NCI-H1694 (cell line): ENCODE measurements around the gene CNTROB.

Experiments
- DNase-seq: peaks from one replicate; lab custom pipeline; 2025; lab: John Stamatoyannopoulos, UW

Gene CNTROB, protein sequence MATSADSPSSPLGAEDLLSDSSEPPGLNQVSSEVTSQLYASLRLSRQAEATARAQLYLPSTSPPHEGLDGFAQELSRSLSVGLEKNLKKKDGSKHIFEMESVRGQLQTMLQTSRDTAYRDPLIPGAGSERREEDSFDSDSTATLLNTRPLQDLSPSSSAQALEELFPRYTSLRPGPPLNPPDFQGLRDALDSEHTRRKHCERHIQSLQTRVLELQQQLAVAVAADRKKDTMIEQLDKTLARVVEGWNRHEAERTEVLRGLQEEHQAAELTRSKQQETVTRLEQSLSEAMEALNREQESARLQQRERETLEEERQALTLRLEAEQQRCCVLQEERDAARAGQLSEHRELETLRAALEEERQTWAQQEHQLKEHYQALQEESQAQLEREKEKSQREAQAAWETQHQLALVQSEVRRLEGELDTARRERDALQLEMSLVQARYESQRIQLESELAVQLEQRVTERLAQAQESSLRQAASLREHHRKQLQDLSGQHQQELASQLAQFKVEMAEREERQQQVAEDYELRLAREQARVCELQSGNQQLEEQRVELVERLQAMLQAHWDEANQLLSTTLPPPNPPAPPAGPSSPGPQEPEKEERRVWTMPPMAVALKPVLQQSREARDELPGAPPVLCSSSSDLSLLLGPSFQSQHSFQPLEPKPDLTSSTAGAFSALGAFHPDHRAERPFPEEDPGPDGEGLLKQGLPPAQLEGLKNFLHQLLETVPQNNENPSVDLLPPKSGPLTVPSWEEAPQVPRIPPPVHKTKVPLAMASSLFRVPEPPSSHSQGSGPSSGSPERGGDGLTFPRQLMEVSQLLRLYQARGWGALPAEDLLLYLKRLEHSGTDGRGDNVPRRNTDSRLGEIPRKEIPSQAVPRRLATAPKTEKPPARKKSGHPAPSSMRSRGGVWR

DNA sequence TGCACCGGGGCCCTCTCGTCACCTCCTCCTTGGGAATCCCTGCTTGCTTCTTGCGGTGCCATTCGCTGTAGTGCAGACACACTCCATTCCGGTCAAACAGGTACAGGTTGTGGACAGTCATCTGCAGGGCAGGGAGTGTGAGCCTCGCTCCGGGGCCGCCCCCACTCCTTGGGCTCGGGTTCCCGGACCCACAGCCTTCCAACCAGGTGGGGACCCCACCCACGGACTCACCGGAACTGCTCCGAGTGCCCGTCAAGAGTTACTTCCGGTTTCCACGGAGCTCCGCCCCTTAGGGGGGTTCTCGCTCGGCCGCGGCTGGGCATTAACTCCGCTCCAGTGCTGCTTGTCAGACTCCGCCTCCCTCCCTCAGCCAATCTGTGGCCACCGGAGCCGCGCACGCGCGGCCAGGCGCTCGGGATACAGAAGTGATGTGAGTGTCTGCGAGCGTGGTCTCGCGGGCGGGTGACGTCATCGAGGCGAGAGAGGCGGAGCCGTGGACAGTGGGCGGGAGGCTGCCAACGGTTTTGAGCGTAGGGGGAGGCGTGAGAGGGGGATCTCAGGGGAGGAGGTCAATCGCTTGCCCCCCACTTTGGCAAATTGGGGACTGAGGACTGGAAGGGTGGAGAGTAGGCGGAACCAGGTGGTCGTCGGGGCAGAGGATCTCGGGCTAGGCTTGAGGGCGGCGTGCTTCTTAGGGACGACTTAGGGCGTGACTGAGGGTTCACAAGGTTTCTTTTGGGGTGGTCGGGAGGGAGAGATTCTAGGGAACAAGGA, at the start of gene CNTROB, which contains the start of gene TRAPPC1:
Gene CNTROB, plus strand, starts transcription at position 498 of the 774 bp plus-strand sequence. CDS start 874 bp downstream, outside the sequence.
Gene TRAPPC1, minus strand, starts transcription at position 238 of the 774 bp plus-strand sequence. Its CDS starts 117 bp downstream, at position 121.
- DNase-seq: peak; percentile 99

DNA sequence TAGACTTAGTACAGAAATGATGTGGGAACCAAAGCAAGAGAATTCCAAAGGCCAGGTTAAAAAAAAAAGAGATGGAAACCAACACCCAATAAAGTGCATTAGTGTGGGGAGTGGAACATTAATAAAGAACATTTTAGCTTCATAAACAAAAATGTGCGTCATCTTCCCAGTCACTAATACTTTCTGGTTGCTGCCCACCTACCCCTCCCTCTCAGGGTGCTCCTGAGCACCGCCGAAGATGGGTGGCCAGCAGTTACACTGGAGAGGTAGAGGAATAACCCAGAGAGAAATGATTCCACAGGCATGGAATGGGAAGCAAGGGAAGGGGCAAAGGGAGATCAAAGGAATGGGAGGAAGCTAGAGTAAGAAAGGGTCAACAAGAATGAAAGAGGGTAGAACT, 49.4 kb upstream of the CNTROB start:
- DNase-seq: peak; percentile 44

DNA sequence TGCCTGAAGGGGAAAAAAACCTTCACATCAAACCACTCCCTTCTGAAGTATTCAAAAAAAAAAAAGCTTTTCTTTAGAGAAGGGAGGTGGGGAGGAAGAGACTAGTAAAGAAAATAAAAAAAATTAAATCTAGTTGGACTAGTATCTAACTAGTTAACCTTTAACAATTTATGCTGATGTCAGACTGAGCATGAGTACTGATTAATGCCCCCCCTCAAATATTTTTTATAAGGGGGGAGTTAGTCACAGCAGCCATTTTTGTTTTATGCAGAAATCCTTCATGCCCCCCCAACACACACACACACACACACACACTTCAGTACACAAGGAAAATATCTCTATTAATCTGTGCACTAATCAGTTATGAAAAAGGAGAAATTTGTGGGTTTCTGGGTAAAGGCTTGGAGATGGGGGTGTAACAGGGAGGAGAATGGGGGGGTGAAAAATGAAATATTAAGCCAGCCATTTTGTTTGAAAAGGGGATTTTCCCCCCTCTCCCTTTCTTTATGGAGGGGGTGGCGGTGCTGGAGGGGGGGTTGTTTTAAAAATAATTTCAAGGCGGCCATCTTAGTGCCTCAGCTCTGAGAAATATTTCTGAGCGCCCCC, 48.1 kb upstream of the CNTROB start:
- peak; percentile 45 for DNase-seq

DNA sequence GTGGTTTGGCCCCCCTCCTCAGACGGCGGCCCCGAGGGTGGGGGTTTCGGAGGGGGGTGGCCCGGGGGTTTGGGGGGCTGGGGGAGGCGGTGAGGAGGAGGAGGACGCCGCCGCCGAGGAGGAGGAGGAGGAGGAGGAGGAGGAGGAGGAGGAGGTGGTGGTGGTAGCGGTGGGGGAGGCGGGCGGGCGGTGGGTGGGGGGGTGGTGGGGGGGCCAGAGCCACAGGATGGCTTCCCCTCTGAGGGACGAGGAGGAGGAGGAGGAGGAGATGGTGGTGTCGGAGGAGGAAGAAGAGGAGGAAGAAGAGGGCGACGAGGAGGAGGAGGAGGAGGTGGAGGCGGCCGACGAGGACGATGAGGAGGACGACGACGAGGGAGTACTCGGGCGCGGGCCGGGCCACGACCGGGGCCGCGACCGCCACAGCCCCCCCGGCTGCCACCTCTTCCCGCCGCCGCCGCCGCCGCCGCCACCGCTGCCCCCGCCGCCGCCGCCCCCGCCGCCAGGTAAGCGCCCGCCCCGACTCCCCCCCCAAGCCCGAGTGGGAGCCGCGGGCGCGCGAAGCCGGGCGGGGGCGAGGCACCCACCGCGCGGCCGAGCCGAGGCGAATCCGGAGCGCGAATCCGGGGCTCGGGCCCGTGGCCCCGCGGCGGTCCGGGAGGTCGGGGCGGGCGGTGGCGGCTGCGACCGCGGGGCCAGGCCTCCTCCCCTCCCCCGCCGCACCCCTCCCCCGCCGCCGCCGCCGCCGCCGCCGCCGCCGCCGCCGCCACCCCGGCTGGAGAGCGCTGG, 47.2 kb upstream of the CNTROB start:
- DNase-seq: no peak

DNA sequence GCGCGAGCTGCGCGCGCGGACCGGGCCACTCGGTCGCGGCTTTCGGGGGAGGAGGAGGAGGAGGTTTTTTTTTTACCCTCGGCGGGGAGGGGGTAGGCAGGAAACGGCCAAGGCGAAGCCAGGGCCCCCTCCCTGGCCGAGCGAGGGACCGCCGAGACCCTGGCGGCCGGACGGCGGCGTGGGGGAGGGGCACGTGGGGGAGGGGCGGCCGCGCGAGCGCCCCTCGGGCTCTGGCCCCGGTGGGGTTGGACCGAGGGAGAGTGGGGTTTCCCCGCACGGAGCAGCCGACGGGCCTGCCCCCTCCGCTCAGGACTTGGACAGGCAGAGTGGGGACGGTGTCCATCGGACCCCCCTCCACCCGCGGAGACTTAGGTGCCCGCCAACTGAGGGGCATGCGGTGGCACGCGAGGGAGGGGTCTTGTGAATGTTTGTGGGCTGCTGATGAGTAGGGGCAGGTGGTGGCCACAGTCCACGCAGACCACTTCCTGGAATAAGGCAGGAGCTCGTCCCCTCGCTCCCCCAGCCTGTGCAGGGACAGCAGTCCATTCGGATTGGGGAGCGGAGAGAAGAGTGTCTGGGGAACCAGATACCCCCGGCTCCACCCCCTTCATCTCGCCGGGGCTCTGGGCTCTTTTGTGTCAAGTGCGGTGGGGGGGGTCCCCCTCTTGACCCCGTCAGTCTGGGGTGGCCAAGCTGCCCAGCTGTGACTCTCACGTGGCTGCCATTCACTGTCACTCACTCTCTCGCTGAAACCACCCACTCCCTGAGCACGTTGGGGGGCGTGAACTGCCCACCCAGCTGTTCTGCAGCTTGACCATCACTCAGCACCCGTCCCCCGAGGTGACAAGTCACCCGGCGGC, 46.4 kb upstream of the CNTROB start:
- DNase-seq: no peak

DNA sequence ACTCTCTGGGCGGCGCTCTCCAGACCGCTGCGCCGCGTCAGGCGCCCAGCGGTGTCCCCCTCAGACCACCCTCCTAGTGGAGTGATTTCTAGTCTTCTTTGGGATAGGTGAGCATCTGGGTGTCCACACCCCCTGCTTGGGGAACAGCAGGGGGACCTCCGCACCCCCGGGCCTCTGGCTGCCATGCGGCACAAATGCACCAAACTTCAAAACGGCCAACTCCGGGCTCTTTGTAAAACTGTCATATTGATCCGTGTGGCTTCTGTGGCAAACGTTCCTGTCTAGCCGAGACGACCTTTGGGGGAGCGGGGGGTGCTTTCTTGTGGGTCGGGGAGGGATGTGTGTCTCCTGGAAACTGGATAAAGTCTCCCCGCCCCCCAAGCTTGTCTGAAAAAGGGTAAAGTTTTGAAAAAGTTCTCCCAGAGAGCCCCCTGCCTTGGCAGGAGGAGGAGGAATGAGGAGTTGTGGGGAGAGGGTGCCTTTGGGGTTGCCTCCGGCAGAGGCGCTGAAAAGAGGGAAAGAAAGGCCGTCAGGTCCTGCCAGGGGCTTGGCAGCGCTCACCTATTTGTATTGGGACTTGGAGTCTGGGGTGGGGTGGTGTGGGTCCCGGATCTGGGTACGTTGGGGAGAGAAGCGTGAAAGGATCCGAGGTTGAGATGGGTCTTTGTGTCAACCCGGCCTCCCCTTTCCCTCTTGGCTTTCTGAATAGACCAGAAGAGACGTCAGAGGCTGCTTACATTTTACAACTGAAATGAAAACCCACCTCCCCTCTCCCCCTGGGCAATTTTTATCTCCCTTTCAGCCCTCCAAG, 45.6 kb upstream of the CNTROB start:
- DNase-seq: peak; percentile 56

DNA sequence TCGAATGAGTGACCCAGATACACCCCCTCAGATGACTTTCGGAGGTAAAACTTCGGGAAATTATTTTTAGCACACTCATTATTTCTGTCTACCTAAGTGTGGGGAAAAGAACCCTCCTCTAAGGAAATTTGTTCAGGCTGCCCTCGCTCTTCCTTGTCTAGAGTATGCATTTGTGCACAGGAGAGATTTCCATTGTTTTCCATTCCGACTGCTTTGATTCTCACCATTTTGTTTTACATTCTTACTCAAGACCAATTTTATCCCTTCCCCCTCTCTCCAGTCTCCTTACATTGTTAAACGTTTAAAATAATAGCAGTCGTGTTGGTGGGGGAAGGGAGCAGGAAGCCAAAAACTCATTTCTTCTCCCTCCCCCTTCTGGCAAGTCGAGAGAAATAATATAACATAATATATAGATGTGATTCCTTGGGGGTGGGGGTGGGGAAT, 44.9 kb upstream of the CNTROB start:
- DNase-seq: no peak

DNA sequence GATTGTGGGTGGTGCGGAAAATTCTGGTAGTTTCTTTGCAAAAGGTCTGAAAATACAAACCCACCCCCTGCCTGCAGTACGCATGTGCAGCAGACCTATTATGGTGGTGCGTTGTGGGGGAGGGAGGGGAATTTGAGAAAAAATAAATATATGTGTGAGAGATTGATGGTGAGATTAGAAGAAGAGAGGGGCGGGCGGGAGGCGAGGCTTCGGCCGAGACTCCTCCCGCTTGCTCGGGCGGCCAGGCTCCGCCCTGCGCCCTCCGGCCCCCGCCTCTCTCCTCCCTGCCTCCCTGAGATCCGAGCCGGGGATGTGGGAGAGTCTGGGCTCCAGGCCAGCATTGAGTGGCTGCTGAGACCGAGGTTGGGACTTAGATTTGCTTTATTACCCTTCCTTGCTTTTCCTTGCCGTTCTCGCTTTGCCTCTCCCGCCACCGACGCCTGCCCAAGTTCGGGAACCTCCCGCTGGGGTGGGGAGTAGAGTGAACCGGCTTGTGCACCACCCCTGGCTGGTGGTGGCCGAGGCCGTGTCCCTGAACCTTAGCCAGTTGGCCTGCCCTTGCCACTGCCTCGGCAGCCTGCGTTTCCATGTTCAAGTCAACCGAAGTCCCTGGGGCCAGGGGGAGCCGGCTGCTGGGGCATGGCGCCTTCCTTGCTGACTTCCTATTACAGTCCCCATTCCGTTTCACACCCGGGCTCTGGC, 44.4 kb upstream of the CNTROB start:
- DNase-seq: peak; percentile 99

DNA sequence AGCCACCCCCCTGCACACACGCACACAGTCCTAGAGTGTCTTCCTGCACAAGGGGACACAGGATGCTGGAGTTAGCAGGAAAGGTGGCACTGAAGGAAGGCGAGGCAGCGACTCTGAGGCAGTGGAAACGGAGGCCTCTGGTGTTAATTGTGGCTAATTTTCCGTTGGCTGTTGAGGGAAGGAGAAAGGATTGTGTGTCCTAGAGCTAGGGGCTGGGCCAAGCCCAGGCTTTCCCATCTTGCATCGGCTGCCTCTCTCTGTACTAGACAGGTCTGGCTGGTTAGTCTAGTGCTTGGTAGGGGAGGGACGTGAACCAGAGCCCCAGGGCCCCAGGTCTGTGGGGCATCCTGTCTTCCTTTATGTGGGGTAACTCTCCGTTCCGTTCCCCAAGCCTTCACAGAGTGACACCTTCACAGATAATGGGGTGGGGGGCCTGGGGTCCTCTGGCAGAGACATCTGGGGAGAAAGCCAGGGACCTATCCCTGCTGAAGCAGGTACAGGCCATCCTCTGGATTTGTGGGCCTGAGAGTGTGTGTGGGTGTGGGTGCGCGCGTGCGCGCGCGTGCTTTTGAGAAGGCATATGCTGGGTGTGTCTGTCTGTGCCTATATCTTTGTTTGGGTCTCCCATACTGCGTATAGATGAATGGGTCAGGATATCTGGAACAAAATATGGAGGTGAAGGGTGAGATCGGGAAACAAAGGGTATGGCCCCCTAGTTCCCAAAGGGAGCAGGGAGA, 43.7 kb upstream of the CNTROB start, which contains the start of gene CHD3:
Gene CHD3, plus strand, starts transcription at position 606 of the 737 bp plus-strand sequence. CDS start 212 bp downstream, outside the sequence.
- DNase-seq: peak; percentile 36

DNA sequence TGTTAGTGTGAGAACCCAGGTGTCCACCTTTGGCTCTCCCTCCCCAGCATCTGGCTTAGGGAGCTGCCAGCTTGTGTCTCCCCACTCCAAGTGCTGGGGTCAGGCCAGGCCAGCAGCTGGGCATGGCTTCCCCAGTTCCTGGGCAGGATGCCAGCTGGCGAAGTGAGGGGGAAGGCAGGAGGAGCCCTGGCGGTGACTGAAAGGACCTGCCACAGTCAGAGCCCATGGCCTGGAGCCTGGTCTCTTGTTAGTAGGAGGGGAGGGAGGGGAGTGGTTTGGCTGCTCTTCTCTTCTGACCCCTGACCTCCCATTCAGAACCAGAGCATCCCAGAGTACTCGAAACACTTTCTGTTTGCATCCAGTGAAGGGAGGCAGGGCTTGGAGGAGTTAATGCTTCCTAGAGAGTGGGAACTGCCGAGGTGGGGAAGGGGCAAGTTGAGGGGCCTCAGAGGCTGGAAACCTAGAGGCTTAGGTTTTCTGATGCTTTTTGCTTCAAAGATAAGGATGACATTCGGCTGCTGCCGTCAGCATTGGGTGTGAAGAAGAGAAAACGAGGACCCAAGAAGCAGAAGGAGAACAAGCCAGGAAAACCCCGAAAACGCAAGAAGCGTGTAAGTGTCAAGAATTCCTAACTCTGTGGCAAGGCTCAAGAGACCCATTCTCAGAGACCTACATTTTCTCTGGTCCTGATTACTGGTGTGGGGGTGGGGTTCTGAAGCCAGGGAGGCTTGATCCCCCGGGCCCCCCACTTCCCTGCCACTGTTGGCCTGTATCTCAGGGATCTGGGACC, 42.6 kb upstream of the CNTROB start:
- DNase-seq: peak; percentile 96

DNA sequence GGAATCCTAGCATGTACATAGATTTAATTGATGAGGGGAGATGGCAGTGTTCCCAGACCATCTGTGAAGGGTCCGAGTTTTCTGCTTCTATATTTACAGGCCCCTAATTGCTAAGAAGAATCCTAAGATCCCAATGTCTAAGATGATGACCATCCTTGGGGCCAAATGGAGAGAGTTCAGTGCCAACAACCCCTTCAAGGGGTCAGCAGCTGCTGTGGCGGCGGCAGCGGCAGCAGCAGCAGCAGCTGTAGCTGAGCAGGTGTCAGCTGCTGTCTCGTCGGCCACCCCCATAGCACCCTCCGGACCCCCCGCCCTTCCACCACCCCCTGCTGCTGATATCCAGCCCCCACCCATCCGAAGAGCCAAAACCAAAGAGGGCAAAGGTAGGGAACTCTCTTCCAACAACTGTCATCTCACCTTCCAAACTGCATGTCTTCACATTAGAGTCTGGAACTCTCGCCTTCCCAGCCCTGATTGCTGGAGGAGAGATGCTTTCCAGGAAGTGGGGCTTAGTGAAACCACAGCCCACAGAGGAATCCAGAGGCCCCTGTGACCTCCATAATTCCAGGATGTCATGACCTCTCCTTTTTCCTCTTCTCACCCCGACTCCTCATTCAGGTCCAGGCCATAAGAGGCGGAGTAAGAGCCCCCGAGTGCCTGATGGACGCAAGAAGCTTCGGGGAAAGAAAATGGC, 38.7 kb upstream of the CNTROB start:
- no peak for DNase-seq

DNA sequence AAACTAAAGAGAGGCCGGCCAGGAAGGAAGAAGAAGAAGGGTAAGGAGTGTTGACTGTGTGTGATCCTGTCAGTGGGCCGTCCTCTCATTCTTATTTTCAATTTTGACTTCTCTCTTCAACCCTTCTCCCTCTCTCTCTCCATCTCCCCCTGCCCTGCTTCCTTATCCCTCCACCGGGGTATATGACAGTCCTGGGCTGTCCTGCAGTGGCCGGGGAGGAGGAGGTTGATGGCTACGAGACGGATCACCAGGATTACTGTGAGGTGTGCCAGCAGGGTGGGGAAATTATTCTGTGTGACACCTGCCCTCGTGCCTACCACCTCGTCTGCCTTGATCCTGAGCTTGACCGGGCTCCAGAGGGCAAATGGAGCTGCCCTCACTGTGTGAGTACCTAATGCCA, 37.8 kb upstream of the CNTROB start:
- DNase-seq: no peak

DNA sequence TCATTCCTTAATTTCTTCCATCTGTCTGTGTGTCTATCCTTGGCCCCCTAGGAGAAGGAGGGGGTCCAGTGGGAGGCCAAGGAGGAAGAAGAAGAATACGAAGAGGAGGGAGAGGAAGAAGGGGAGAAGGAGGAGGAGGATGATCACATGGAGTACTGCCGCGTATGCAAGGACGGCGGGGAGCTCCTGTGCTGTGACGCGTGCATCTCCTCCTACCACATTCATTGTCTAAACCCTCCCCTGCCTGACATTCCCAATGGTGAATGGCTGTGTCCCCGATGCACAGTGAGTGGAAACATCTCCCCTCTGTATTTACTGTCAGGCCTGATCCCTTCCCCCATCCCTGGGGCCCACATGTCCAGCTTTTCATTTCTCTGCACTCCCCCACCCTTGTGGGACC, 37.1 kb upstream of the CNTROB start:
- no peak for DNase-seq

DNA sequence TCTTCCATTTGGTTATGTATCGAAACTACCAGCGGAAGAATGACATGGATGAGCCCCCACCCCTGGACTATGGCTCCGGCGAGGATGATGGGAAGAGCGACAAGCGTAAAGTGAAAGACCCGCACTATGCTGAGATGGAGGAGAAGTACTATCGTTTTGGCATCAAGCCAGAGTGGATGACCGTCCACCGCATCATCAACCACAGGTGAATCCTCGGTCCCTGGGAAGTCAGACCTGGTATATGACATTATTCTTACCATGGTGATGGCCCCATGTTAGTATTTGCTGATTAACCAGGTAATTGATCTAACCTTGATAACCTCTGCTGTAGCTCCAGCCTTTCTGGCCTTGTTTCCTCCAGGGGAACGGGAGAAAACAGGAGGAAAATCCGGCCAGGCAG, 34.9 kb upstream of the CNTROB start:
- DNase-seq: no peak

DNA sequence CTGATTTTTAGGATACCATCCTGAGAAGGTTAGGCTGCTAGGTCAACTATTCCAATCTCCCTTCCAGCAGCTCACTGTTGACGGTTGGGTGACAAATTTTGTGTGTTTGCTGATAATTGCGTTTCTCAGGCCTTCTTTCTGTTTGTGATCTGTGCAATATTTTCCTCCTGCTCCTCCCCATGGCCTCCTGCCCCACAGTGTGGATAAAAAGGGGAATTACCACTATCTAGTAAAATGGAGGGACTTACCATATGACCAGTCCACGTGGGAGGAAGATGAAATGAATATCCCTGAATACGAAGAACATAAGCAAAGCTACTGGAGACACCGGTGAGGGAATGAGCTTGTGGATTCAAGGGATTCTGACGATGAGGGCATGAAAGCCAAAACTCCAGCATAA, 34.2 kb upstream of the CNTROB start:
- peak; percentile 21 for DNase-seq
